ENCODE measurements around the gene CREBRF. TPM values are rescaled to one million over a fixed set of nuclear protein-coding genes. Genes with fewer than 3 reads are reported as not detected.
"Not testable (repeated sequence)": the region's sequence is repeated elsewhere in the genome, so short reads cannot be mapped to it uniquely, and the experiment has no call there.

CREBRF gene
- total RNA-seq, result 100 to 1,000 TPM in 1 of 2 experiments, 10 to 100 TPM in 1; 99.4 to 111 TPM
- 10 to 100 TPM; 52.6 to 61.6 (median 55.9) TPM for polyA plus RNA-seq
- 57.0 to 294 (median 197) reads per million in 6 experiments for total RNA-seq

GRCh38 chr5:173055983-173056782 is at the start of gene CREBRF:
Gene CREBRF, plus strand, starts transcription at chr5:173056352. Its CDS starts 24,424 bp downstream, at chr5:173080776.
- Mint-ChIP-seq H3K9me3 (no peaks in the 10 kb centered on the region), H3K27me3 (no peaks in the 10 kb centered on the region), H3K4me1 (peaks cover 14 to 53% (median 39%) of the 10 kb centered on the region in 4 donors), H3K27ac (peak within 1 kb of the TSS; percentile 94 to 98 (median 96)), H3K36me3 (peaks cover 0 to 15% (median 0%) of the 10 kb centered on the region in 3 donors), H3K4me3 (peak within 1 kb of the TSS; percentile 92 to 97 (median 96))
- ATAC-seq (peak; percentile 67 to 71), DNase-seq (peak; percentile 97 to 99 (median 99))
- POLR2A ChIA-PET, result interaction anchor here (0.5 to 2.4 kb wide), 15 partner anchors 8 to 945 kb away, joined by 3 to 64 read pairs (median 5); partner anchors contain the start of genes ATP6V0E1, BNIP1, DUSP1 and RPL26L1

- Mint-ChIP-seq H3K36me3 (peaks cover 0 to 37% (median 0%) of the 10 kb centered on the region in 3 donors), H3K4me1 (peaks cover 34 to 70% (median 63%) of the 10 kb centered on the region in 4 donors), H3K4me3 (peak overlapping the region in 2 of 10 donors; percentile 2 to 13), H3K9me3 (no peaks in the 10 kb centered on the region), H3K27me3 (no peaks in the 10 kb centered on the region), H3K27ac (peak overlapping the region in 8 of 10 donors; percentile 10 to 84 (median 68))
- POLR2A ChIA-PET, result no interaction called here
- ATAC-seq (no peak), DNase-seq (no peak)
Measured at GRCh38 chr5:173010021-173010420, 46.1 kb upstream of the CREBRF start.

GRCh38 chr5:173010547-173011464 is 45.3 kb upstream of the CREBRF start:
- peak overlapping the region in 9 of 10 donors; percentile 26 to 78 (median 47) for H3K27ac Mint-ChIP-seq

GRCh38 chr5:173011566-173011965 is 44.6 kb upstream of the CREBRF start:
- peak overlapping the region in 7 of 10 donors; percentile 6 to 51 (median 35) for H3K27ac Mint-ChIP-seq
- no peak overlapping the region for H3K4me3 Mint-ChIP-seq
- ATAC-seq (no peak), DNase-seq (no peak)
- no peaks in the 10 kb centered on the region for H3K27me3 Mint-ChIP-seq
- no peaks in the 10 kb centered on the region for H3K9me3 Mint-ChIP-seq
- POLR2A ChIA-PET, result interaction anchor here (1.0 kb wide), 1 partner anchor 9 kb away, joined by 3 read pairs; no protein-coding TSS in a partner anchor
- peaks cover 0 to 38% (median 0%) of the 10 kb centered on the region in 3 donors for H3K36me3 Mint-ChIP-seq
- H3K4me1 Mint-ChIP-seq, result peaks cover 40 to 72% (median 66%) of the 10 kb centered on the region in 4 donors

More at GRCh38 chr5:173010547-173011464, 45.3 kb upstream of the CREBRF start:
- H3K9me3 Mint-ChIP-seq, result no peaks in the 10 kb centered on the region
- ATAC-seq (no peak), DNase-seq (no peak)
- no peak overlapping the region for H3K4me3 Mint-ChIP-seq
- H3K27me3 Mint-ChIP-seq, result no peaks in the 10 kb centered on the region
- peaks cover 36 to 72% (median 63%) of the 10 kb centered on the region in 4 donors for H3K4me1 Mint-ChIP-seq
- H3K36me3 Mint-ChIP-seq, result peaks cover 0 to 40% (median 0%) of the 10 kb centered on the region in 3 donors
- POLR2A ChIA-PET, result interaction anchor here (0.6 kb wide), 1 partner anchor 14 kb away, joined by 3 read pairs; no protein-coding TSS in a partner anchor

- DNase-seq (no peak), ATAC-seq (no peak)
- H3K27me3 Mint-ChIP-seq, result no peaks in the 10 kb centered on the region
- POLR2A ChIA-PET, result no interaction called here
- H3K36me3 Mint-ChIP-seq, result peaks cover 0 to 39% (median 0%) of the 10 kb centered on the region in 3 donors
- peaks cover 35 to 68% (median 62%) of the 10 kb centered on the region in 4 donors for H3K4me1 Mint-ChIP-seq
- no peak overlapping the region for H3K4me3 Mint-ChIP-seq
- no peaks in the 10 kb centered on the region for H3K9me3 Mint-ChIP-seq
- H3K27ac Mint-ChIP-seq, result peak overlapping the region in 4 of 10 donors; percentile 8 to 76 (median 40)
Measured at GRCh38 chr5:173012882-173013281, 43.3 kb upstream of the CREBRF start.

- no peaks in the 10 kb centered on the region for H3K27me3 Mint-ChIP-seq
- no peak for DNase-seq
- ATAC-seq, result no peak
- no peak overlapping the region for H3K4me3 Mint-ChIP-seq
- peaks cover 38 to 70% (median 65%) of the 10 kb centered on the region in 4 donors for H3K4me1 Mint-ChIP-seq
- peaks cover 0 to 49% (median 3%) of the 10 kb centered on the region in 3 donors for H3K36me3 Mint-ChIP-seq
- no peaks in the 10 kb centered on the region for H3K9me3 Mint-ChIP-seq
- POLR2A ChIA-PET, result no interaction called here
- H3K27ac Mint-ChIP-seq, result peak overlapping the region in 6 of 10 donors; percentile 0 to 87 (median 56)
Measured at GRCh38 chr5:173014671-173015070, 41.5 kb upstream of the CREBRF start.

- peak overlapping the region in 7 of 10 donors; percentile 16 to 87 (median 66) for H3K27ac Mint-ChIP-seq
- POLR2A ChIA-PET, result no interaction called here
- DNase-seq (no peak), ATAC-seq (no peak)
- no peaks in the 10 kb centered on the region for H3K27me3 Mint-ChIP-seq
- H3K9me3 Mint-ChIP-seq, result no peaks in the 10 kb centered on the region
- H3K4me3 Mint-ChIP-seq, result no peak overlapping the region
- H3K36me3 Mint-ChIP-seq, result peaks cover 0 to 49% (median 8%) of the 10 kb centered on the region in 3 donors
- peaks cover 36 to 67% (median 62%) of the 10 kb centered on the region in 4 donors for H3K4me1 Mint-ChIP-seq
Measured at GRCh38 chr5:173015192-173015591, 41.0 kb upstream of the CREBRF start.

GRCh38 chr5:173015598-173016455 is 40.3 kb upstream of the CREBRF start:
- Mint-ChIP-seq H3K4me1 (peaks cover 32 to 62% (median 57%) of the 10 kb centered on the region in 4 donors), H3K36me3 (peaks cover 0 to 50% (median 10%) of the 10 kb centered on the region in 3 donors), H3K4me3 (peak overlapping the region in 2 of 10 donors; percentile 0 to 15), H3K9me3 (no peaks in the 10 kb centered on the region), H3K27ac (peak overlapping the region; percentile 1 to 87 (median 70)), H3K27me3 (no peaks in the 10 kb centered on the region)
- ATAC-seq, result no peak
- DNase-seq, result no peak
- POLR2A ChIA-PET, result interaction anchor here (0.8 kb wide), 1 partner anchor 32 kb away, joined by 3 read pairs; the partner anchor contains the start of gene ATP6V0E1

- H3K27me3 Mint-ChIP-seq, result no peaks in the 10 kb centered on the region
- POLR2A ChIA-PET, result interaction anchor here (0.8 kb wide), 1 partner anchor 33 kb away, joined by 3 read pairs; the partner anchor contains the start of gene ATP6V0E1
- no peaks in the 10 kb centered on the region for H3K9me3 Mint-ChIP-seq
- no peak for DNase-seq
- peak overlapping the region; percentile 9 to 84 (median 64) for H3K27ac Mint-ChIP-seq
- H3K4me3 Mint-ChIP-seq, result no peak overlapping the region
- H3K4me1 Mint-ChIP-seq, result peaks cover 33 to 58% (median 56%) of the 10 kb centered on the region in 4 donors
- no peak for ATAC-seq
- peaks cover 0 to 53% (median 18%) of the 10 kb centered on the region in 3 donors for H3K36me3 Mint-ChIP-seq
Measured at GRCh38 chr5:173016598-173017046, 39.5 kb upstream of the CREBRF start.

GRCh38 chr5:173017087-173017486 is 39.1 kb upstream of the CREBRF start:
- not testable (repeated sequence) for ATAC-seq, DNase-seq, H3K27me3 Mint-ChIP-seq, H3K9me3 Mint-ChIP-seq, H3K4me3 Mint-ChIP-seq
- peaks cover 30 to 57% (median 52%) of the 10 kb centered on the region in 4 donors for H3K4me1 Mint-ChIP-seq
- POLR2A ChIA-PET, result interaction anchor here (0.7 kb wide), 1 partner anchor 15 kb away, joined by 6 read pairs; no protein-coding TSS in a partner anchor
- peak overlapping the region; percentile 9 to 84 (median 60) for H3K27ac Mint-ChIP-seq
- H3K36me3 Mint-ChIP-seq, result peaks cover 0 to 53% (median 18%) of the 10 kb centered on the region in 3 donors

GRCh38 chr5:173018358-173018757 is 37.8 kb upstream of the CREBRF start:
- no peak for DNase-seq
- POLR2A ChIA-PET, result no interaction called here
- no peak overlapping the region for H3K4me3 Mint-ChIP-seq
- no peaks in the 10 kb centered on the region for H3K9me3 Mint-ChIP-seq
- H3K27ac Mint-ChIP-seq, result peak overlapping the region in 8 of 10 donors; percentile 24 to 92 (median 66)
- no peaks in the 10 kb centered on the region for H3K27me3 Mint-ChIP-seq
- no peak for ATAC-seq
- peaks cover 0 to 54% (median 18%) of the 10 kb centered on the region in 3 donors for H3K36me3 Mint-ChIP-seq
- peaks cover 30 to 51% (median 49%) of the 10 kb centered on the region in 4 donors for H3K4me1 Mint-ChIP-seq
